ENCODE results near the gene FBXO39.
"Not testable (repeated sequence)": the region's sequence is repeated elsewhere in the genome, so short reads cannot be mapped to it uniquely, and the experiment has no call there.

FBXO39 gene

GRCh38 chr17:6775871-6776405 is at the start of gene FBXO39:
Gene FBXO39 (plus strand): TSS chr17:6776215. CDS start chr17:6779869, 3,654 bp downstream.
- DNase-seq = no peak

- no peak for DNase-seq
Observed at GRCh38 chr17:6729531-6729930, 46.5 kb upstream of the FBXO39 start.

GRCh38 chr17:6746665-6747064 is 29.4 kb upstream of the FBXO39 start:
- not testable (repeated sequence) for DNase-seq

- DNase-seq = no peak
Observed at GRCh38 chr17:6748617-6749016, 27.4 kb upstream of the FBXO39 start.

GRCh38 chr17:6749519-6749918 is 26.5 kb upstream of the FBXO39 start:
- DNase-seq = no peak

GRCh38 chr17:6752068-6752909 is 23.7 kb upstream of the FBXO39 start:
- DNase-seq = peak; percentile 28 to 48

GRCh38 chr17:6753006-6753445 is 23.0 kb upstream of the FBXO39 start:
- DNase-seq = peak in 1 of 2 experiments; percentile 17

- no peak for DNase-seq
Observed at GRCh38 chr17:6753546-6753945, 22.5 kb upstream of the FBXO39 start.

GRCh38 chr17:6755281-6755680 is 20.7 kb upstream of the FBXO39 start:
- DNase-seq = no peak

- no peak for DNase-seq
Observed at GRCh38 chr17:6755731-6756184, 20.3 kb upstream of the FBXO39 start, which contains the start of gene XAF1. Gene XAF1 (plus strand): TSS chr17:6756046. CDS start chr17:6756079, 33 bp downstream.

- DNase-seq = no peak
Observed at GRCh38 chr17:6756425-6757031, 19.5 kb upstream of the FBXO39 start.

- no peak for DNase-seq
Observed at GRCh38 chr17:6757747-6758146, 18.3 kb upstream of the FBXO39 start.

GRCh38 chr17:6761779-6762178 is 14.2 kb upstream of the FBXO39 start:
- DNase-seq = no peak

GRCh38 chr17:6768447-6768846 is 7.6 kb upstream of the FBXO39 start:
- no peak for DNase-seq

- DNase-seq = no peak
Observed at GRCh38 chr17:6772016-6772415, 4.0 kb upstream of the FBXO39 start.

- not testable (repeated sequence) for DNase-seq
Observed at GRCh38 chr17:6774906-6775305, 1.1 kb upstream of the FBXO39 start.

- DNase-seq = no peak
Observed at GRCh38 chr17:6779411-6779810, 3.4 kb downstream of the FBXO39 start.

GRCh38 chr17:6780001-6780400 is 4.0 kb downstream of the FBXO39 start:
- DNase-seq = no peak

- DNase-seq = no peak
Observed at GRCh38 chr17:6780886-6781285, 4.9 kb downstream of the FBXO39 start.

- no peak for DNase-seq
Observed at GRCh38 chr17:6782244-6782643, 6.2 kb downstream of the FBXO39 start.

- no peak for DNase-seq
Observed at GRCh38 chr17:6786618-6787017, 10.6 kb downstream of the FBXO39 start.

GRCh38 chr17:6787081-6787693 is 11.2 kb downstream of the FBXO39 start:
- no peak for DNase-seq

- no peak for DNase-seq
Observed at GRCh38 chr17:6789146-6789545, 13.1 kb downstream of the FBXO39 start.
